Measurements from ENCODE around the gene CCL19.

- TF ChIP-seq CTCF (IDR thresholded peaks at IDR 0.05 in 8 of 11, conservative IDR thresholded peaks at IDR 0.05 in 3 of 11) (no peak), POLR2AphosphoS5 (IDR thresholded peaks at IDR 0.05) (no peak), POLR2A (IDR thresholded peaks at IDR 0.05) (no peak)
Observed at GRCh38 chr9:34712140-34712539, 21.1 kb upstream of the CCL19 start.

Measured in spleen (tissue), 7 donors.